Measurements from ENCODE around the gene PDX1. TPM values are rescaled to one million over a fixed set of nuclear protein-coding genes. Genes with fewer than 3 reads are reported as not detected.

The PDX1 gene
- total RNA-seq (2021) (not detected in 2 replicates), Bru-seq, nascent RNA (percentile 13 among the genes with signal in this experiment), BruChase-seq, experiment 1, labeled RNA remaining after a 2-hour chase (not detected), BruChase-seq, experiment 2, labeled RNA remaining after a 6-hour chase (not detected)
- long read RNA-seq: 0 reads

DNA sequence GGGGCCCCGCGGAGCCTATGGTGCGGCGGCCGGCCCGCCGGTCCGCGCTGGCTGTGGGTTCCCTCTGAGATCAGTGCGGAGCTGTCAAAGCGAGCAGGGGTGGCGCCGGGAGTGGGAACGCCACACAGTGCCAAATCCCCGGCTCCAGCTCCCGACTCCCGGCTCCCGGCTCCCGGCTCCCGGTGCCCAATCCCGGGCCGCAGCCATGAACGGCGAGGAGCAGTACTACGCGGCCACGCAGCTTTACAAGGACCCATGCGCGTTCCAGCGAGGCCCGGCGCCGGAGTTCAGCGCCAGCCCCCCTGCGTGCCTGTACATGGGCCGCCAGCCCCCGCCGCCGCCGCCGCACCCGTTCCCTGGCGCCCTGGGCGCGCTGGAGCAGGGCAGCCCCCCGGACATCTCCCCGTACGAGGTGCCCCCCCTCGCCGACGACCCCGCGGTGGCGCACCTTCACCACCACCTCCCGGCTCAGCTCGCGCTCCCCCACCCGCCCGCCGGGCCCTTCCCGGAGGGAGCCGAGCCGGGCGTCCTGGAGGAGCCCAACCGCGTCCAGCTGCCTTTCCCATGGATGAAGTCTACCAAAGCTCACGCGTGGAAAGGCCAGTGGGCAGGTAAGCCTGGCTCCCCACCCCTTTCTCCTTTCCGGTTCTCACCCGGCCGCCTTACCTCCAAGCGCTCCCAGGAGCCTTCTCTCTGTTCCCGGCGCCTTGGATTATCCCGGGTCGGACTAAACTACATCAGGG, at the start of gene PDX1:
Gene PDX1, plus strand, starts transcription at position 67 of the 743 bp plus-strand sequence. Its CDS starts 139 bp downstream, at position 206.
- no peak for DNase-seq
- CTCF ChIA-PET: interaction anchor here (0.8 kb wide), 1 partner anchor 132 kb away, joined by 4 read pairs; no protein-coding TSS in a partner anchor
- H2AFZ ChIP-seq: no peak within 1 kb of the TSS
- H3K4me2 ChIP-seq: no peak within 1 kb of the TSS
- peaks cover 32% of the 10 kb centered on the region; the same call in 1 of the 2 replicates for H3K27me3 ChIP-seq (ENCODE audit: insufficient read depth, low read depth)
- no peaks in the 10 kb centered on the region for H3K9me2 ChIP-seq (ENCODE audit: insufficient read depth)
- H4K20me1 ChIP-seq (ENCODE audit: insufficient read depth): no peaks in the 10 kb centered on the region
- no TSS peak for BruUV-seq (replicated peaks)
- H3F3A ChIP-seq (ENCODE audit: insufficient read depth, low read depth): no peaks in the 10 kb centered on the region
- POLR2A ChIA-PET (ENCODE audit: unreplicated experiment): no interaction called here
- H3K27ac ChIP-seq: no peak within 1 kb of the TSS
- TF ChIP-seq, protein P1, sequence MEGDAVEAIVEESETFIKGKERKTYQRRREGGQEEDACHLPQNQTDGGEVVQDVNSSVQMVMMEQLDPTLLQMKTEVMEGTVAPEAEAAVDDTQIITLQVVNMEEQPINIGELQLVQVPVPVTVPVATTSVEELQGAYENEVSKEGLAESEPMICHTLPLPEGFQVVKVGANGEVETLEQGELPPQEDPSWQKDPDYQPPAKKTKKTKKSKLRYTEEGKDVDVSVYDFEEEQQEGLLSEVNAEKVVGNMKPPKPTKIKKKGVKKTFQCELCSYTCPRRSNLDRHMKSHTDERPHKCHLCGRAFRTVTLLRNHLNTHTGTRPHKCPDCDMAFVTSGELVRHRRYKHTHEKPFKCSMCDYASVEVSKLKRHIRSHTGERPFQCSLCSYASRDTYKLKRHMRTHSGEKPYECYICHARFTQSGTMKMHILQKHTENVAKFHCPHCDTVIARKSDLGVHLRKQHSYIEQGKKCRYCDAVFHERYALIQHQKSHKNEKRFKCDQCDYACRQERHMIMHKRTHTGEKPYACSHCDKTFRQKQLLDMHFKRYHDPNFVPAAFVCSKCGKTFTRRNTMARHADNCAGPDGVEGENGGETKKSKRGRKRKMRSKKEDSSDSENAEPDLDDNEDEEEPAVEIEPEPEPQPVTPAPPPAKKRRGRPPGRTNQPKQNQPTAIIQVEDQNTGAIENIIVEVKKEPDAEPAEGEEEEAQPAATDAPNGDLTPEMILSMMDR (conservative IDR thresholded peaks at IDR 0.05): no peak
- no peak for TF ChIP-seq EZH2 (IDR thresholded peaks at IDR 0.05; ENCODE audit: low read depth)
- no peaks in the 10 kb centered on the region for H3K79me2 ChIP-seq (ENCODE audit: low read depth)
- H3K9me3 ChIP-seq (ENCODE audit: insufficient read depth, low read depth): no peaks in the 10 kb centered on the region
- H3K4me1 ChIP-seq (replicated peaks; ENCODE audit: insufficient read depth): peaks cover 11% of the 10 kb centered on the region
- H3K4me3 ChIP-seq: no peak within 1 kb of the TSS
- no peaks in the 10 kb centered on the region for H3K36me3 ChIP-seq (ENCODE audit: low read depth)
- intact Hi-C loops (cut with micrococcal nuclease; ENCODE audit: unreplicated experiment): no loop called here

GRCh38 chr13:27878274-27878673, 41.5 kb upstream of the PDX1 start:
- no peaks in the 10 kb centered on the region for H3K9me2 ChIP-seq (ENCODE audit: insufficient read depth)
- ChIA-PET CTCF (no interaction called here), POLR2A (ENCODE audit: unreplicated experiment) (no interaction called here)
- TF ChIP-seq EZH2 (IDR thresholded peaks at IDR 0.05; ENCODE audit: low read depth): no peak
- TF ChIP-seq, protein P1 (conservative IDR thresholded peaks at IDR 0.05): no peak
- H4K20me1 ChIP-seq (ENCODE audit: insufficient read depth): no peaks in the 10 kb centered on the region
- no peak overlapping the region for H2AFZ ChIP-seq
- no peaks in the 10 kb centered on the region; the same call in 1 of the 2 replicates for H3K9me3 ChIP-seq (ENCODE audit: insufficient read depth, low read depth)
- no peaks in the 10 kb centered on the region; the same call in 1 of the 2 replicates for H3K27me3 ChIP-seq (ENCODE audit: insufficient read depth, low read depth)
- no peaks in the 10 kb centered on the region for H3K79me2 ChIP-seq (ENCODE audit: low read depth)
- no peaks in the 10 kb centered on the region for H3F3A ChIP-seq (ENCODE audit: insufficient read depth, low read depth)
- H3K4me2 ChIP-seq: no peak overlapping the region
- DNase-seq: no peak
- no TSS peak for BruUV-seq (replicated peaks)
- H3K27ac ChIP-seq: no peak overlapping the region
- H3K36me3 ChIP-seq (ENCODE audit: low read depth): no peaks in the 10 kb centered on the region
- intact Hi-C loops (cut with micrococcal nuclease; ENCODE audit: unreplicated experiment): no loop called here
- H3K4me3 ChIP-seq: no peak overlapping the region
- H3K4me1 ChIP-seq (replicated peaks; ENCODE audit: insufficient read depth): no peaks in the 10 kb centered on the region

DNA sequence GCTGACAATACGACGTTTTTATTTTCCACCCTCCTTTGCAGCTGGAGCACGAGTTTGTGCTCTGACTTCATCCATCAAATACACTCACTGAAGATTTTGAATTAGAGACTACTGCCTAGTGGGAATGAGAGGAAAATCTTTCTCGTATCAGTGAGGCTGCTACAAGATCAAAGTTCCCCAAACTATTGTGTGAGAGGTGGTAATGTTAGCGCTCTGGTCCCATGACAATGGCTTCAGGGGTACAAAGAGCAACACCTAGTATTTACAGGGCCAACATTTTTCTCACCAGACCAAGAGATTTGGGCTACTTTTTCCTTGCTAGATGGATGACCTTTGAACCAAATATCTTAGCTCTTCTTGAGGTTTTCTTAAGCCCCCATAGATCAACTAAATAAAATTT, 30.3 kb upstream of the PDX1 start:
- POLR2A ChIA-PET (ENCODE audit: unreplicated experiment): interaction anchor here (0.6 kb wide), 1 partner anchor 770 kb away, joined by 3 read pairs; no protein-coding TSS in a partner anchor
- Histone ChIP-seq H3F3A (ENCODE audit: insufficient read depth, low read depth) (no peaks in the 10 kb centered on the region), H3K9me2 (ENCODE audit: insufficient read depth) (no peaks in the 10 kb centered on the region), H3K4me3 (no peak overlapping the region), H3K27ac (no peak overlapping the region), H3K9me3 (ENCODE audit: insufficient read depth, low read depth) (no peaks in the 10 kb centered on the region), H4K20me1 (ENCODE audit: insufficient read depth) (no peaks in the 10 kb centered on the region), H3K36me3 (ENCODE audit: low read depth) (no peaks in the 10 kb centered on the region), H3K27me3 (ENCODE audit: insufficient read depth, low read depth) (no peaks in the 10 kb centered on the region; the same call in 1 of the 2 replicates), H3K4me2 (no peak overlapping the region), H3K4me1 (replicated peaks; ENCODE audit: insufficient read depth) (no peaks in the 10 kb centered on the region), H3K79me2 (ENCODE audit: low read depth) (no peaks in the 10 kb centered on the region), H2AFZ (no peak overlapping the region)
- DNase-seq: no peak
- no TSS peak for BruUV-seq (replicated peaks)
- intact Hi-C loops (cut with micrococcal nuclease; ENCODE audit: unreplicated experiment): no loop called here
- CTCF ChIA-PET: no interaction called here
- TF ChIP-seq EZH2 (IDR thresholded peaks at IDR 0.05; ENCODE audit: low read depth): no peak
- TF ChIP-seq, protein P1 (conservative IDR thresholded peaks at IDR 0.05): no peak
